GM15510 (cell line): Measurements from ENCODE around the gene SLC5A1.

ENCODE experiments used
- POLR2A ChIP-seq: IDR thresholded peaks from 3 replicates; pipeline ENCODE4 v1.6.1; 2011; ENCODE audit warnings: borderline replicate concordance; ENCODE audit not compliant: insufficient read length; ENCODE audit errors: extremely low read depth

SLC5A1 gene

GRCh38 chr22:32042924-32043323 lies at the start of gene SLC5A1:
TSS of gene SLC5A1 (plus strand) at chr22:32043261. CDS start at chr22:32043282, 21 bp downstream.
- no peak for TF ChIP-seq POLR2A

GRCh38 chr22:31995046-31995445 lies 48.0 kb upstream of the SLC5A1 start:
- TF ChIP-seq POLR2A: no peak

- no peak for TF ChIP-seq POLR2A
Observed at GRCh38 chr22:31995807-31996206, 47.3 kb upstream of the SLC5A1 start.

GRCh38 chr22:31998784-31999385 lies 44.2 kb upstream of the SLC5A1 start:
- no peak for TF ChIP-seq POLR2A

- TF ChIP-seq POLR2A: no peak
Observed at GRCh38 chr22:32000181-32000580, 42.9 kb upstream of the SLC5A1 start.

- TF ChIP-seq POLR2A: no peak
Observed at GRCh38 chr22:32005453-32005852, 37.6 kb upstream of the SLC5A1 start.

GRCh38 chr22:32013200-32013599 lies 29.9 kb upstream of the SLC5A1 start:
- TF ChIP-seq POLR2A: no peak

GRCh38 chr22:32016081-32016480 lies 27.0 kb upstream of the SLC5A1 start:
- TF ChIP-seq POLR2A: no peak

GRCh38 chr22:32018056-32018455 lies 25.0 kb upstream of the SLC5A1 start:
- TF ChIP-seq POLR2A: no peak

- no peak for TF ChIP-seq POLR2A
Observed at GRCh38 chr22:32020117-32020516, 22.9 kb upstream of the SLC5A1 start.

- no peak for TF ChIP-seq POLR2A
Observed at GRCh38 chr22:32021716-32022115, 21.3 kb upstream of the SLC5A1 start.

- no peak for TF ChIP-seq POLR2A
Observed at GRCh38 chr22:32023251-32023827, 19.7 kb upstream of the SLC5A1 start.

- no peak for TF ChIP-seq POLR2A
Observed at GRCh38 chr22:32024796-32025195, 18.3 kb upstream of the SLC5A1 start.

- TF ChIP-seq POLR2A: no peak
Observed at GRCh38 chr22:32030518-32031247, 12.4 kb upstream of the SLC5A1 start.

- TF ChIP-seq POLR2A: no peak
Observed at GRCh38 chr22:32031466-32031865, 11.6 kb upstream of the SLC5A1 start.

- TF ChIP-seq POLR2A: no peak
Observed at GRCh38 chr22:32034275-32034674, 8.8 kb upstream of the SLC5A1 start.
